Inferior parietal cortex (tissue), 1 donor: Measurements from ENCODE around the gene DYRK3.

Experiments used
- DNase-seq: peaks from one replicate; pipeline ENCODE4 v3.0.0-alpha.2; 2016; ENCODE audit errors: extremely low spot score

The DYRK3 gene

DNA sequence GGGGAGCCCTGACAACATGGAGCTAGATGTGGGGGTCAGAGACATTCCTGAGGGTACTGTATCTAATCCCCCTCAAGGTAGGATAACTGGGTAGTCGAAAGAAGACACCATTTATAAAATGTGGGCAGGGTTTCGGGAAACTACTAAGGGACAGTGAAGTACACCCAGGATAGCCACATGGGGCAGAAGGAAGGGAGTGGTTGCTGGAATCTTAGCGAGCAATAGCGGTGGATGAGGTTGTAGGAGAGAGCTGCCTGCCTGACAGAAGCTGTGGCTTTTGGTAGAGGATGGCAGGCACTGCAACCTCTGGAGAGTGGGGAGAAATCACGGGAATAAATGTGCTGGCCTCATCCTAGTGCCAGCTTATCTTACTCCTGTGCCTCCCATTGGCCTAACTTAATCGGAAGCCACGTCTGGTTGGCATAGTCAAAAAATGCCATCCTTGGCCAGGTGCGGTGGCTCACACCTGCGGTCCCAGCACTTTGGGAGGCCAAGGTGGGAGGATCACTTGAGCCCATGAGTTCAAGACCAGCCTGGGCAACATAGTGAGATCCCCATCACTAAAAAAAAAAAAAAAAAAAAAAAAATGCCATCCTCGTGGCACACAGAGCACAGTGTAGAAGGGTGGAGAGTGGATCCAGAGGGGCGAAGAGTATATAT is 26.0 kb downstream of the DYRK3 start:
- DNase-seq, result no peak

DNA sequence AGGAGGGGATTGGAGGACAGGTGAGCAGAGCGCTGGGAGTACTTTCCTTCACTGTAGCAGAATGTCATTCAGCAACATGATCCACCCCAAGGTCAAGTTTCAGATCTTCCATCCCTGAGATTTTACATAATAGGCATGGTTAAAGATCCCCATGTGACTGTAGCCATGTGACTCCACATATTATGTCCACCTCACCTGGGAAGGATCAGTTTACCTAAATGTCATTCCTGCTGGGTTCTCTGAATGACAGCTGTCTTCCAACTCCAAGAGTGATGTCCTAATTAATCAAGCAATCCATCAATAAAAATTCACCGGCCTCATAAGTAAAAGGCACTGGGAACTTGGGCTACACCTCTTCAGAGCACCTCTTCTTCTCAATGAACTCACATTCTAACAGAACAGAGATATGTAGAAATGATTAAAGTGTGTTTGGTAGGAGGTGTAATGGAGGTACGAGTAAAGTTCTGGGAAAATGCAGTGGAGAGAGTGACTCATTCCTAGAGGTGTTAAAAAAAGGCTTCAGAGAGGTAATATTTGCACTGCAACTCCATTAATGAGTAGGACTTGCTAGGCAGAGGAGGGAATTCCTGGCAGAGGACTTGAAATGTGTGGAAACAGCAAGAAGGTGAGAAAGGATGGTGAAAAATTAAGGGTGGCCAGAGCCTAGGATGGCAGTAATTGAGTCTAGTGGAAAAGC is 27.2 kb downstream of the DYRK3 start:
- DNase-seq, result no peak

DNA sequence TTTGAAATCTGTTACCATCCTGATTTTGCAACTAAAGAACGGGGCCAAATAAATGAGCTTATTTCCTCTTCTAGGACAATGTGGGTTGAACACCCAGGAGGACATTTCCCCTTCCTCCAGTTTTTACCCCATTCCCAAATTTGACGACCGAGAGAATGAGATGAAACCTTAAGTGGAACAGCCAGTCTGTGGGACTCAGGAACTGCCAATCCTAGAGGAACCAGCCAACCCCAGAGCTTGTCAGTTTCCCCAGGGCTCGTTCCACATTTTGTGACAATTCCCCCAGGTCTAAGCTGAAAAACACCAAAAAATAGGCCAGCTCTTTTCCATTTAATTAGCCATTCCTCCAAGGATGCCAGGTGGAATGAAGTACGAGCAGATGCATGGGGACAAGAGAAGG is 28.0 kb downstream of the DYRK3 start:
- DNase-seq, result no peak

DNA sequence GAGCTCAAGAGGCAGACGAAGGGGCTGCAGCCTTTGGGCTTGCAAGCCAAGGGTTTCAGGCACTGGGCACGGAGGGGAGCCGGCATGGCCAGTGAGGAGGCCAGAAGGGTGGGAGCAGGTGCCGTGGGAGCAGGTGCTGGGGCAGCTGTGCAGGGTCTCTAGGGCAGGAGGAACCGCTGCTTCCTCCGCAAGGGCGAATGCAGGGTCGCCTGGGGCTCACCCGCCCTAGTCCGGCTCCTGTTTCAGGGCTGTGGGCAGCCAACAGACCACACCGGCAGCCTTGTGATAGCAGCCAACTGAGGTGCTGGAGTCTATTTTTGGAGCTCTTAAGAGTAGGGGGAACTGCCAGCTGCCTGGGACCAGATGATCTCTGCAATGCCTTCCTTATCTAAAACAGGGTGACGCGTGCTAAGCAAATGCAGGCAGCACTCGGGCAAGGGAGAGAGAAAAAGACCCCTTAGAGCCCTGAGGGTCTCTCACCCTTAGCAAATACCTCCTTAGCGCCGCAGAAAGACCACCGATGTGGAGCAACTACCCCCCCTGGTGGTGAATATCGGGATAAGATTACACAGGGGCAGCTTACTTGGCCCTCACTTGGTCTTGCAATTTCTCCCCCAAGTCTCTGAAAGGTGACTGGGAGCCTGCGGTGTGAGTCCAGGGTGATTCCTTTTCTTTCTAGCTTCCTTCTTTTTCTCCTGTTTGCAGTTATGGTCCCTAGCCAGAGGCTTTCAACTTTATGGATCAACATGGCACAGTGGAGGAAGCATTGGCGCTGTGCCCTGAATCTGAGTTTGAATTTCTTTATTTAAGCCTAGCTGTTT is 28.7 kb downstream of the DYRK3 start:
- peak; percentile 85 for DNase-seq

DNA sequence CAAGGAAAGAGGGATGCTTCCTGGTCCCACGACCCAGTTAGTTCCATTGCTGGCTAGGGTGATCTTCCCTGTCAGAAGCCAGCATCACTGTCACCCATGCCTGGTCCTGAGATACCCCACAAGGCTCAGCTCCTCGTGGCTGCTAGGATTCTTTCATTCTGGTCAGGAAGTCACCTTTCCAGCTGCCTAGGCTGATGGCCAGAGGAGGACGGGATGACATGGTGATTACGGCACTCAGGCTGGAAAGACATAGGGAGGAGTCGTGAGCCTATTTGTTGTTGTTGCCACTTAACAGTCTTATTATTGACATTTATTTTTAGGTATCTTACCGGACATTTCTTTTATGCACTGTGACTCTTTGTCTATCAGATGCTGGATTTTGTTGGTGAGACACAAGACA is 29.4 kb downstream of the DYRK3 start:
- DNase-seq, result no peak

DNA sequence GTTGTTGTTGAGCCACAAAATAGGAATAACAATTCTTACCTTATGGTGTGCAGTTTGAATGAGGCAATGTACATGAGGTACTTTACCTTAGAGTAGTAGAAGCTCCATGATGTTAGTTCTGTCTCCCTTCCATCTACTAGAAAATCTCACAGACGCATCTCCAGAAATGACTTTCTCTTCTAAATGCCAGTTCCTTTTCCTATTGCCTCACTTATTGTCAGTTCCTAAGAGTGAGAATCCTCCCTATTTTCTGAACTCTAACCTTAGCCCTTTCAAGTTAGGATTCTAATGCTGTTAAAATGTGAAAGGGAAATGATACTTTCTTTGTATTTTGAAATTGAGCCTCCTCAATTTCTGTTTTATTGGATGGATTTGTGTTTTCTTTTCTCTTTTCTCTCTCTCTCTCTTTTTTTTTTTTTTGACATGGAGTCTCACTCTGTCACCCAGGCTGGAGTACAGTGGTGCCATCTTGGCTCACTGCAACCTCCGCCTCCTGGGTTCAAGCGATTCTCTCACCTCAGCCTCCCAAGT is 30.8 kb downstream of the DYRK3 start:
- DNase-seq, result no peak

DNA sequence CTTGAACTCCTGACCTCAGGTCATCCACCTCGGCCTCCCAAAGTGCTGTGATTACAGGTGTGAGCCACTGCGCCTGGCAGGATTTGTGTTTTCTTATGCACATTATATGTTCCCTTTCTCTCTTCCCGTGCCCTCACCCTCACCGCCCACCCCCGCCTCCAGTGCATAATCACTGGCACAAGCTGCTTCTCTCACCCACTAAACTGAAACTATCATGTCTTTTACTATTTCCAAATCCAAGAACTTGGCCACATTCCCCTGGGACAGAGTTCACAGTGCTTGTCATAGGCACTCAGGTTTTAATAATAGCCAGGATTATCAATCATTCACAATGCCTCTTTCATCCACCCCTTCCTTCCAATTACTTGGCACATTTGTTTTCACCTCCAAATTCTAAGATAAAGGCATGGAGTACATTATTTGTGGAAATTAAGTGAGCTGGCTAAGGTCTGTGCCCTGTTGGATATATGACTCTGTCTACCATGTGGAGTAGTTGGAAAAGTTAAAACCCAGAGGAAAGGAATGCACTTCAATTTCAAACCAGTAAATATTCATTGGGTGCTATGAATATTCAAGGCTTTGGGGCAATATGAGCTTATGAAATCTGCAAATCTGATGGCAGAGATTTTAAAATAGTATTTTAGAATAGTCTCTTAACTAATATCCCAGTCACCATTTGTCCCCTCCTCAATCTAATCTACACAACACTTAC is 31.8 kb downstream of the DYRK3 start:
- no peak for DNase-seq

DNA sequence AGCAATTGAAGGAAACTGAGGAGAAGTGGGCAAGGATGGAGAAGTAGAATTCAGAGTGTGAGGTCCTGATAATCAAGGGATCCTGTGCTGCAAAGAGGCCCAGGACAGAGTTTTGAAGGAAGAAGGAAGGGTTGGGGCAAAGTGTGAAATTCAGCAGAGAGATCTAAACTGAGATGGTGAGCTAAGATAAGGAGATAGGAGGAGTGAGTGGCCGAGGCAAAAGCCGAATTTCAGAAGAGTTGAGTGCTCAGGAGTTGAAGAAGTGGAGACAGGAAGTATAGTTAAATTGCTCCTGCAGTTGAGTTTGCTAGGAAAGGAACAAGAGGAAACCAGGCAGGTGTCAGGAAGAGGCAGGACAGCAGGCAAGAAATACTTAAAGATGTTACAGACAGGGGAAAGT is 33.0 kb downstream of the DYRK3 start:
- DNase-seq, result no peak

DNA sequence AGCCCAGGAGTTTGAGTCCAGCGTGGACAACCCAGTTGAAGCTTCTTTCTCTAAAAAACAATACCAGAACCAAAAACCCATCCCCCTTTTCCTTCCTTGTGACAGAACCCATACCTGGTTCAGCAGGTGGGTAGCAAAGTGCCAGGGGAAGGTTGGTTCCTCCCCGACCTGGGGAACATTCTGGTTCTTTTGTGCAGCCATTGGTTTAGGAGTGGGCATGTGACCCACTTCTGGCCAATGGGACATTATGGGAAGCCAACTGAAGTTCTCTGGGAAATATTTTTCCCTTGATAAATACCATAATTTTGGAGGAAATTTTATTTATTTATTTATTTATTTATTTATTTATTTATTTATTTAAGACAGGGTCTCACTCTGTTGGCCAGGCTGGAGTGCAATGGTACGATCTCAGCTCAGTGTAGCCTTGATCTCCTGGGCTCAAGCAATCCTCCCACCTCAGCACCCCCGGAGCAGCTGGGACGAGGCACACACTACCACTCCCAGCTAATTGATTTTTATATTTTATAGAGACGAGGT is 33.6 kb downstream of the DYRK3 start:
- no peak for DNase-seq

DNA sequence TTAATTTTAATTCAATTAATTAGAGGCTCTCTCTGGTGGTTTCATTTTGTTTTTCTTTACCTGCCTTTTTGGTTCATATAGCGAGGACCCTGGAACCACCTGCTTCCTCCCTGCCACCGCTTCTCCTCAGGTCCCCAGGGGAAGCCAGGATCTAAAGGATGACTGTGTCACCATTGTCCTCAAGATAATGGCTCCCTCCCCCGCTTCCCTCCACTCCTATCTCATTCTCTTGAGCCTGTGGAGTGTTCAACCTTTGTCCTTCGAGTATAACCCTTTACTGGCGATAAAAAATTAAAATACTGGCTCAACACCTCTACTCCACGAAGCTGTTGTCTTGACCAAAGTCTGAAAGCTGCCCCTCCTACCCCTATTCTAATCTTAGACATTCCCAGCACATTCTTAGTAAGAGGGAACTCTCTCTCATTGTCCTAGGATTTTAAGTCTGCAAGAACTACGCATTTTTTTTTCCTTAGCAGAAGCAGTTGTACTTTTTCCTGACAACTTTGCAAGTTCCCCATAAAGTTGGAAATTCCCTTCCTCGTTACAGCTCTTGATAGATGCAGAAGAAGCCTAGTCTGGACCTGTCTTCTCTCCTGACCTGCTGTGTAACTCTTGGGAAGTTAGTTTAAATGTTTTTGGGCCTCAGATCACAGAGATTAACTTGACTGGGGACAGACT is 36.8 kb downstream of the DYRK3 start:
- no peak for DNase-seq

DNA sequence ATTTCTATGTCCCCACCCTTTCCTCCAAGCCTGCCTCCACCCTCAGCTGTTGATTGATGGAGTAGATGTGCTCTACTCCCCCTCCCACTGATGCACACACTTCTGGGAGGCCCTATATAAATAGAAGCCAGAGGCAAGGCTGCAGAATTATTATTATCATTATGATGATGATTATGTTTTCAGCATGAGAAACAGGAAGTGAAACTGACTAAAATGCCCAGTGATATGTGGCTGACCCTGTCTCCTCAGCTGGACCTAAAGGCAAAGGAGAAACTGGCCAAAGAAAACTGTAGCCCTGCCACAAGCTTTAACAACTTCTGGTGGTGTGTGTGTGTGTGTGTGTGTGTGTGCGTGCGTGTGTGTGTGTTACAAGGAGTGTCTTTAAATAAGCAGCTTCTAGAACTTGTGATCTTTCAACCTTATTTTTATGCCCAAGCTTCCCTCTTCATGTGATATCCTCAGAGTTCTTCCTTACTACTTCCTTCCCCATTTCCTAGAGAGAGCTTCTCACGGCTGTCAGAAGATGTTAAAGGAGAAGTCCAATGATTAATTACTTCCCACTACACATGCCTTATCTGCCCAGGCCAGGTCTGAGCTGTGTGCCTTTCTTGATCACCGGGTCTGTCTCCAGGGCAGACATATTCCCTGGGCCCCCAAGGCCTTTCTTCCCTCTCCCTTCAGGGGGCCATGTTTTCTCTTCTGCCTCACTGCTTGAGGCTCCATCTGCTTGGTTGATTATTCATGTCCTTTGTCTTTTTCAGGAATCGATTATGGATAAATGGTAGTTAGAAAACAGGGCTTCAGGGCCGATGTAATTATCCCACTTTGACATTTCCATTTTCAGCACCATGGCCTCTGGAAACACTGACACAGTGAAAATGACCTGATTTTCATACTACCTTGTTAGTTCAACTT is 37.8 kb downstream of the DYRK3 start:
- peak; percentile 49 for DNase-seq

DNA sequence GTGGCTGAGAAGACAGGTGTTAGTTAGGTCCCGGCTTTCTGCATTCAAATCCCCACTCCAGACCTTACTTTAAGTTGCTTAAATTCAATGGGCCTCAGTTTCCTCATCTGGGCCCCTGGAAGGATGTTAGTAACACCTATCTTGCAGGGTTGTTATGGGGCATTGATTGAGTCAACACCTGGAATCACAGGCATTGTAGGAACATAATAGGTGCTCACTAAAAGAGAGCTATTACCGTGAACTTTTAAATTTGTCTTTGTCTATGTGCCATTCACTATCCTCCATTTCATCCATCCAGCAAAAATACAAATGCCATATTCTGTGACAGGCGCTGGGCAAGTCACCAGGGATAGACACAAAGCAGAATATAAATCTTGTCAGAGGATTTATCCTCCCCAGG is 38.9 kb downstream of the DYRK3 start:
- no peak for DNase-seq

DNA sequence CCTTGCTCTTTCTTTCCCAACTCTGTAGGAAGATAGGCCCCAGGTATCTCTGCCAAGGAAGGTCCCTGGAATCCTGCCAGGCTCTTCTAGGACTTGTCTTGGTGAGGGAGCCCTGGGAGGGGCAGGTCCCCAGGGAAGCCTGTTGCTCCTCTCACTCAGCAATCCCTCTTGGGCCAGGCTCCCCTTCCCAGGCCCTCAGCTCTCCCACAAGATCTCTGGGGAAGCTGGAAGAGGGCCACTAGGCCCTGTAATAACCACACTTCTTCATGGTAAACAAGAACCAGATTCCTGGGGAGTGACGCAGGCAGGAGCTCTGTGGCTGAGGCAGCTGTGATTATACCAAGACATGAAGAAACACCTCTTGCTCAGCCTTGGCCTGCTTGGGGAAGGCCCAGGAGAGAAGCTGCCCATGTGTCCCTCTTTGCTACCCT is 39.4 kb downstream of the DYRK3 start:
- DNase-seq, result no peak

DNA sequence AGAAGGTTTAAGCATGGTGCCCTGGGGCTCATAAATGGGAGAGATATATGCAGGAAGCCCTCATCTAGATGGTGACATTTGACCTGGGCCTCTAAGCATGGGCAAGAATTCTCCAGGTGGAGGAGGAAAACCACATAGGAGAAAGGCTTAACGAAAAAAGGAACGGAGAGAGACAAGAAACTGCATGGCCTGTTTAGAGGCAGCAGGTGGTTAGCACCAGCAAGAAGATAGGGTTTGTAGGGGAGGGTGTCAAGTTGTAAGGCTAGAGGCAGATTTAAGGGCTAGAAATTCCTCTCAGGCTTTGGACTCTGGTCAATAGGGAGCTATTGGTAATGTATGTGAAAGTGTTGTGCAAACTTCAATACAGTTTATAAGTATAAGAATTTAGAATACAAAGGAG is 41.2 kb downstream of the DYRK3 start:
- no peak for DNase-seq

DNA sequence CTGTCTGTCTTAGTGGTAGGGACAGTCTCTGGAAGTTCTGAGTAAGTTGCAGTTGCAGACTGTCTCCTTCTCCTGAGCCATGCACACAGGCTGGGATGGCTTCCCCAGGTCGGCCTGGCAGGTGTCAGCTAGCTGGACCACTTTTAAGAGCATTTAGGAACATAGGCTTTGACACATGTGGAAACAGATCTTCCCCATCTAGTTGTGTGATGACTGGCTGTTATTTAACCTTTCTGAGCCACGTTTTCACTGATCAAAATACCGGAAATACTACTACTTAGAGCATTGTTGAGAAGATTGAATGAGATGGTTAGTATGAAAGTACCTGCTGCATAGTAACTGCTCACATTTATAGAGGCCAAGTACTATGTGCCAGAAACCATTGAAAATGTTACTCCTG is 43.2 kb downstream of the DYRK3 start:
- no peak for DNase-seq

DNA sequence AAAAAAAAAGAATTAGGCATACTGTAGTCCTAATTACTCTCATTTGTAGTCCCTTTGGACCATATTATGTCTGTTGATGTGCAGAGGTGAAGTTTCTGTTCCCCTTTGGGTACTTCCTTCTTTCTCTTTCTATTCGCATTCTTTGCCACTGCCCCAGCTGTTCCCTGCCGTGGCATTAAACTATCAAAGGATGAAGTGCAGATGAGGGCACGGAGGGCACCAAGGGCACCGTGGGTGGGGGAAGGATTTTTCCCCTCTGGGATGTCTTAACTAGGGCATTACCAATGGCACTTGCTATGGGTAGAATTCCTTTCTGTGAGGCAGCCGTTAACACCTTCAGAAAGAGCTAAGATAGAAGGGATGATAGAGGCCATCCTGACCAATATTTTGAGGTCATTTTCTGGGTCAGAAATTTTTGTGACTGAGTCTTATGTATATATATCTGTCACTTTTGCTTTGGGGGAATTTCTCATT is 44.4 kb downstream of the DYRK3 start:
- no peak for DNase-seq

DNA sequence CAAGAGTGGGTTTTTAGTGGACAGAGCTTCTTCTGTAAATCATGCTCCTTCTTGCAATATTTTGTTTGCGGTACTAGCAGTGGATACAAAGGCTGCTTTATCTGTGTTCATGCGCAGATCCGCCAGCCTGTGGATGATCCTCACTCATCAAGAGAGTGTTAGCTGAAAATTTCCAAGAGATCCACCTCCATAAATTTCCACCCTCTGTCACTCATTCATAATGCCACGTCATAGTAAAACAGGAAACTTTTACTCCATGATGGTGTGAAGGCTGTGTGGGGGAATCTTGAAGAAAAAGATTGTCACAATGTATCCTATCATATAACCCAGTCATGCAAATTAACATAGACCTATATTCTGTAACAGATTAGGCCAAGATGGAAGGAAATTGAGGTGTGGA is 44.9 kb downstream of the DYRK3 start:
- no peak for DNase-seq

DNA sequence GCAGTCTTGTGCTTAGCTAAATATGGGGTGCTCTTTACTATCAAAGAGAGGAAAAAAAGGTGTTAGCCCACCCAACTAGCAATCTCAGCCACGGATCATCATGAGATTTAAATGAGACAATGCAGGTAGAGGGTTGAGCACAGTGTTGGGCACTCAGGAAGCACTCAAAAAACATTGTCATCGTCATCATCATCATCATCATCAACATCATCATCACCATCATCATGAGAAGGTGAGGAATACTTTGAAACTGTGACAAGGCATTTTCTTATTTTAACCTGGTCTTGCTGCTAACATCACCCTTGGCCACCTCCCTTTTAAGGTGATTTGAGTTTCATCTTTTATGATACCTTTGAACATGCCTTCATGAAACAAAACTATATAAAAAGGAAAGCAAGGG is 46.0 kb downstream of the DYRK3 start:
- DNase-seq, result no peak

DNA sequence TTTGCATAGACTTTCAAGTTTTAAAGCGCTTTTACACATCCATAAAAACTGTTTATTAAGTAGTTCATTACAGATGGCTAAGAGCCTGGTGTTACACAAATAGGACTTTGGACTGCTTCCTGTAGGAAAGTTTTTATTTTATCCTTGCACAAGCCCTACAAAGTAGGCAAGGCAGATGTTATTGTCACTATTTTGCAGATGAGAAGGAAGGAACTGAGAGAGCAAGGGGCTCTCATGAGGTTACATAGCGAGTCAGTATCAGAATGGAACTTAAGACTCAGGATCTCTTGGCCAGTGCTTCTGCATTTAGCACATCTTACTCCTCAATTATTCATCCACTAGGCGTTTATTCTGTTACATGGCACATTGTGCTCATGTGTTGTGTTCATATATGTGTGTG is 46.8 kb downstream of the DYRK3 start:
- no peak for DNase-seq

DNA sequence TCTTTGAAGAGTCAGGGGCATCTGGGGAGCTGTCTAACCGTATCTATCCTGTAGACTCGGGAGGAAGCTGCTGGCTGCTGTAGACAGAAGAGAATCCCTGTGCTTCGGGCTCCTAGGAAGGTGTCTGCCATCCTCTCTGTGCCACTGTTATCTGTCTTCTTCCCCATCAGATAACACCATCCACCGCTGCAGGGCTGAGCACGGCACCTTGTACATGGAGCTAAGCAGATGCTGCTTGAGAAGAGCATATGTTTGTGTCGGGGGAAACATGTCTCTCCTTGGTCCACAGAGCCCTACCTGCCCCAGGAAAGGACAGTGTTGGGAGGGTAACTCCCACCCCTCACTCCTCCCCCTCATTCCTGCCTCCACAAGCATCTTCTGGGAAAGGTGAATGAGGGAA is 48.0 kb downstream of the DYRK3 start:
- no peak for DNase-seq
